ENCODE results near the gene GATAD2A. TPM values are rescaled to one million over a fixed set of nuclear protein-coding genes. Genes with fewer than 3 reads are reported as not detected.

The GATAD2A gene
- total and polyA plus RNA-seq, 2 of the 13 experiments (the other 11 are each of a cell fraction or from before 2014, with no cell fraction given) = 16.8 to 28.6 TPM

DNA sequence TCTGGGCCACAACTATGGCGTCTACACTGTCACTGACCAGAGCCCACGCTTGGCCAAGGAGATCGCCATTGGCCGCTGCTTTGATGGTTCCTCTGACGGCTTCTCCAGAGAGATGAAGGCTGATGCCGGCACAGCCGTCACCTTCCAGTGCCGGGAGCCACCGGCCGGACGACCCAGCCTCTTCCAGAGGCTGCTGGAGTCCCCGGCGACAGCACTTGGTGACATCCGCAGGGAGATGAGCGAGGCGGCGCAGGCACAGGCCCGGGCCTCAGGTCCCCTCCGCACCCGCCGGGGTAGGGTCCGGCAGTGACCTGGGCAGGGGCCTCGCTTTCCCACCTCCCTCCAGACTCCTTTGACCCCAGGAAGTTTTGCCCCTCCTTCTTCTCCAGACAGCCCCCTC lies 140.2 kb downstream of the GATAD2A start (continued):
- TF ChIP-seq SNRNP70 (IDR thresholded peaks at IDR 0.05; ENCODE audit: low read depth, low read length) = no peak

DNA sequence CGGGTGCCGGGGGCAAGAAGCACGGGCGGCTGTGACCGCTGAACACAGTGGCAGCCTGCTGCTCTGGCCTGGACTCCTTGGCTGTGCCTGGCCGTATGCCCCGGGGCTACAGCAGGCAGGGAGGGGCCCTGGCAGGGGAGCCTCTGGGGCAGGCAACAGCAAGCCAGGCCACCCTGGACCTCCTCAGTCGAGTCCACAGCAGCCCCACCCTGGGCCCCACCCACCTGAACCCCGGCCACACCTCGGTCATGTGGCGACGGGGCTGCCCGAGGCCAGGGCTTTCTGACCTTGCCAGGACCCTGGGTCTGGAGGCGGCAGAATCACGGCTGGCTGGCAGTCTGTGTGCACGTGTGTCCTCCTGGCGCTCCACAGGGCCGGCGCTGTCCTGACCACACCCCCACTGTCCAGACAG lies 141.3 kb downstream of the GATAD2A start:
- no peaks in the 10 kb centered on the region for H3K4me1 ChIP-seq (ENCODE audit: insufficient read depth, low read length)
- 20% methylated on average over 1 of the region's 19 CpGs for WGBS (ENCODE audit: low lambda C conversion rate)
- H3K9ac ChIP-seq (ENCODE audit: insufficient read depth, low read depth, low read length) = no peak overlapping the region
- ATAC-seq (peak; percentile 29), FAIRE-seq (no peak), DNase-seq (ENCODE audit: low spot score) (no peak)
- no peak overlapping the region; the same call in 1 of the 2 replicates for H3K4me2 ChIP-seq (ENCODE audit: low read depth, low read length)
- no peak overlapping the region for H3K27ac ChIP-seq (ENCODE audit: extremely low read length, insufficient read depth, low read length)
- ChIA-PET CTCF (ENCODE audit: low intra/inter-chr PET ratio, low total read pairs) (no interaction called here), POLR2A (no interaction called here)
- no peaks in the 10 kb centered on the region for H4K20me1 ChIP-seq (ENCODE audit: insufficient read depth, low read length)
- H3K36me3 ChIP-seq (replicated peaks in 1 of 2; ENCODE audit: control insufficient read depth in 1 of 2, insufficient read depth in 2 of 2, low read length in 2 of 2) = no peaks in the 10 kb centered on the region
- peaks cover 5 to 58% of the 10 kb centered on the region in 2 experiments; a peak in 4 of 5 replicates for H3K27me3 ChIP-seq (ENCODE audit: control insufficient read depth in 1 of 2, insufficient read depth in 2 of 2, low read length in 2 of 2)
- H2AFZ ChIP-seq (ENCODE audit: low read length) = no peak overlapping the region
- in situ Hi-C loops (cut with HindIII; ENCODE audit: extremely low pct_ligation_motif_present, low pct_unique_long_range_greater_than_20kb) (loop anchor here (25.0 kb wide), 1 partner anchor 416 kb away; no protein-coding TSS in a partner anchor), intact Hi-C loops (cut with micrococcal nuclease; ENCODE audit: unreplicated experiment) (no loop called here)
- H3K79me2 ChIP-seq (ENCODE audit: insufficient read depth, low read length) = no peaks in the 10 kb centered on the region
- BruUV-seq (replicated peaks) = no TSS peak
- no peak overlapping the region for H3K4me3 ChIP-seq (replicated peaks in 1 of 3; ENCODE audit: insufficient read depth in 1 of 3, low read depth in 2 of 3, low read length in 3 of 3)
- H3K9me3 ChIP-seq (ENCODE audit: low read length) = no peaks in the 10 kb centered on the region
- TF ChIP-seq ZNF609 (CRISPR knock-in tag; IDR thresholded peaks at IDR 0.05; ENCODE audit: borderline replicate concordance) = no peak
- TF ChIP-seq, protein P1, sequence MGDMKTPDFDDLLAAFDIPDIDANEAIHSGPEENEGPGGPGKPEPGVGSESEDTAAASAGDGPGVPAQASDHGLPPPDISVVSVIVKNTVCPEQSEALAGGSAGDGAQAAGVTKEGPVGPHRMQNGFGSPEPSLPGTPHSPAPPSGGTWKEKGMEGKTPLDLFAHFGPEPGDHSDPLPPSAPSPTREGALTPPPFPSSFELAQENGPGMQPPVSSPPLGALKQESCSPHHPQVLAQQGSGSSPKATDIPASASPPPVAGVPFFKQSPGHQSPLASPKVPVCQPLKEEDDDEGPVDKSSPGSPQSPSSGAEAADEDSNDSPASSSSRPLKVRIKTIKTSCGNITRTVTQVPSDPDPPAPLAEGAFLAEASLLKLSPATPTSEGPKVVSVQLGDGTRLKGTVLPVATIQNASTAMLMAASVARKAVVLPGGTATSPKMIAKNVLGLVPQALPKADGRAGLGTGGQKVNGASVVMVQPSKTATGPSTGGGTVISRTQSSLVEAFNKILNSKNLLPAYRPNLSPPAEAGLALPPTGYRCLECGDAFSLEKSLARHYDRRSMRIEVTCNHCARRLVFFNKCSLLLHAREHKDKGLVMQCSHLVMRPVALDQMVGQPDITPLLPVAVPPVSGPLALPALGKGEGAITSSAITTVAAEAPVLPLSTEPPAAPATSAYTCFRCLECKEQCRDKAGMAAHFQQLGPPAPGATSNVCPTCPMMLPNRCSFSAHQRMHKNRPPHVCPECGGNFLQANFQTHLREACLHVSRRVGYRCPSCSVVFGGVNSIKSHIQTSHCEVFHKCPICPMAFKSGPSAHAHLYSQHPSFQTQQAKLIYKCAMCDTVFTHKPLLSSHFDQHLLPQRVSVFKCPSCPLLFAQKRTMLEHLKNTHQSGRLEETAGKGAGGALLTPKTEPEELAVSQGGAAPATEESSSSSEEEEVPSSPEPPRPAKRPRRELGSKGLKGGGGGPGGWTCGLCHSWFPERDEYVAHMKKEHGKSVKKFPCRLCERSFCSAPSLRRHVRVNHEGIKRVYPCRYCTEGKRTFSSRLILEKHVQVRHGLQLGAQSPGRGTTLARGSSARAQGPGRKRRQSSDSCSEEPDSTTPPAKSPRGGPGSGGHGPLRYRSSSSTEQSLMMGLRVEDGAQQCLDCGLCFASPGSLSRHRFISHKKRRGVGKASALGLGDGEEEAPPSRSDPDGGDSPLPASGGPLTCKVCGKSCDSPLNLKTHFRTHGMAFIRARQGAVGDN (CRISPR knock-in tag; IDR thresholded peaks at IDR 0.05) = peak; percentile 24; the same call in 1 of the 2 replicates
